GM12801 (cell line): Measurements from ENCODE around the gene KRT85.

Source experiments
- TF ChIP-seq, protein P1 (sequence below): IDR thresholded peaks from one replicate; pipeline ENCODE4 v1.5.1; 2011; ENCODE audit warnings: control low read depth; ENCODE audit not compliant: insufficient read length; ENCODE audit errors: extremely low read depth

KRT85 gene

DNA sequence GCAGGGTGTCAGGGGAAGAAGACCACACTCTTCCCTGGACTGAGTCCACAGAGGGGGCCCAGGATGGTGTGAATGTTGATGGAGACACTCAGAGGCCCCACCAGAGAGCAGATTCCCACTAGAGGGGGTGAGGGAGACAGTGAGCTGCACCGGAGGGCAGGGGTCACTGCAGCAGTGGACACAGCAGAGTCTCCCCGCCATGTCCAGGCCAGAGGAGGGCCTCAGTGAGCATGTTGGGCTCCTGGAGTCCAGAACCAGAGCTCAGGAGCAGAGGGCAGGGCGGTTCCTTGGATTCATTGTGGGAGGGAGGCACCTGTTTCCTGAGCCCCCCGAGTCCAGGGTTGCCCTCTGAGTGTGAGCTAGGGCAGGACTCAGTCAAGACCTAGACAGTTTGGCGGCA, 40.6 kb upstream of the KRT85 start:
- TF ChIP-seq, protein P1, sequence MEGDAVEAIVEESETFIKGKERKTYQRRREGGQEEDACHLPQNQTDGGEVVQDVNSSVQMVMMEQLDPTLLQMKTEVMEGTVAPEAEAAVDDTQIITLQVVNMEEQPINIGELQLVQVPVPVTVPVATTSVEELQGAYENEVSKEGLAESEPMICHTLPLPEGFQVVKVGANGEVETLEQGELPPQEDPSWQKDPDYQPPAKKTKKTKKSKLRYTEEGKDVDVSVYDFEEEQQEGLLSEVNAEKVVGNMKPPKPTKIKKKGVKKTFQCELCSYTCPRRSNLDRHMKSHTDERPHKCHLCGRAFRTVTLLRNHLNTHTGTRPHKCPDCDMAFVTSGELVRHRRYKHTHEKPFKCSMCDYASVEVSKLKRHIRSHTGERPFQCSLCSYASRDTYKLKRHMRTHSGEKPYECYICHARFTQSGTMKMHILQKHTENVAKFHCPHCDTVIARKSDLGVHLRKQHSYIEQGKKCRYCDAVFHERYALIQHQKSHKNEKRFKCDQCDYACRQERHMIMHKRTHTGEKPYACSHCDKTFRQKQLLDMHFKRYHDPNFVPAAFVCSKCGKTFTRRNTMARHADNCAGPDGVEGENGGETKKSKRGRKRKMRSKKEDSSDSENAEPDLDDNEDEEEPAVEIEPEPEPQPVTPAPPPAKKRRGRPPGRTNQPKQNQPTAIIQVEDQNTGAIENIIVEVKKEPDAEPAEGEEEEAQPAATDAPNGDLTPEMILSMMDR, result no peak

DNA sequence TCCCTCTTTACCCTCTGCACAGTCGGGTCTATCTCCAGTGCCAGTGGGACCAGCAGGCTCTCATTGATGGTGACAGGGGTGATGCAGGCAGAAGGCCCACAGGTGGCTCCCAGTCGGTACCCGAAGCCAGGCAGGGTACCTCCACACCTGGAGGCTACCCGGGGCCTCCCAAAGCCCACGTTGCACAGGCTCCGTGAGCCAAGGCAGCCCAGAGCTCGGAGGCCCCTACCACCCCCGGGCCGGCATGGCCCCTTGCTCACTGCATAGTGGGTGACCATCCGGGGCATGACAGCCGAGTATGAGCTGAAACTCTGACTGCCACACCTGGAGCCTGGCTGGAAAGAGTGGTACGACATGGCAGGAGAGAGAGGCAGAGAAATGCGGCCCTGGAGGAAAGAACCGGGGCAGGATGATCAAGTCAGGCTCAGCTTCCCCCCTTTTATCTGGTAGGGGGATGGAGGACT, 38.7 kb upstream of the KRT85 start, which contains the start of gene KRT82:
Gene KRT82 (minus strand): TSS at position 414 of the 464 bp plus-strand sequence. CDS start 58 bp downstream, at position 356.
- TF ChIP-seq, protein P1, result no peak

DNA sequence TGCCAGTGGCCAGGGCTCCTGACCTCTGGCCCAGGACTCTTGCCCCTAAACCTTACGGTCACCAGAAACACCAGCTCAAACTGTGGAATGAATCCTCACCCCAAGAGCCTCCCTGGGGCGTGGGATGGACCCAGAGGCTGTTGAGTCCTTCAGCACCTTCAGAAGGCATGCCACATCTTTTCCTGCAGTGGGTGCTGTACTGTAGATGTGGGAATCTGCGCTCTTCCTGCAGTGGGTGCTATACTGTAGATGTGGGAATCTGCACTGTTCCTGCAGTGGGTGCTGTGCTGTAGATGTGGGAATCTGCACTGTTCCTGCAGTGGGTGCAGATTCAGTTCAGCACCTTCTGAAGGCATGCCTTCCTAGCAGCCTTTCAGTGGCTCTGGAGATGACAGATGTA, 37.7 kb upstream of the KRT85 start:
- TF ChIP-seq, protein P1, result no peak

DNA sequence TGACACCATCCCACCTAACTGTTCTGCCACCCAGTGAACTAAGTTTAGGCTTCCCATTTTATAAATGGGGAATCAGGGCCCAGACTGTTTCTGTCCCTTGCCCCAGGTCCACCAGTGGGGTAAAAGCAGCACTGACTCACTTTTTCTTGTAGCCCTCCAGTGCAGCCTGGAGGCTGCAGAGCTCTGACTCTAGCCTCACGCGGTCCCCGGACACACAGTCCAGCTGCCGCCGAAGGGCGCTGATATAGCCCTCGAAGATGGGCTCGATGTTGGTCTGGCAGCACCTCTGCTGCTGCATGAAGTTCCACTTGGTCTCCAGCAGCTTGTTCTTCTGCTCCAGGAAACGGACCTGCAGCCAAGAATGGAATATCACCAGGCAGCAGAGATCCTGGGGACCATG, 36.3 kb upstream of the KRT85 start:
- TF ChIP-seq, protein P1, result no peak

DNA sequence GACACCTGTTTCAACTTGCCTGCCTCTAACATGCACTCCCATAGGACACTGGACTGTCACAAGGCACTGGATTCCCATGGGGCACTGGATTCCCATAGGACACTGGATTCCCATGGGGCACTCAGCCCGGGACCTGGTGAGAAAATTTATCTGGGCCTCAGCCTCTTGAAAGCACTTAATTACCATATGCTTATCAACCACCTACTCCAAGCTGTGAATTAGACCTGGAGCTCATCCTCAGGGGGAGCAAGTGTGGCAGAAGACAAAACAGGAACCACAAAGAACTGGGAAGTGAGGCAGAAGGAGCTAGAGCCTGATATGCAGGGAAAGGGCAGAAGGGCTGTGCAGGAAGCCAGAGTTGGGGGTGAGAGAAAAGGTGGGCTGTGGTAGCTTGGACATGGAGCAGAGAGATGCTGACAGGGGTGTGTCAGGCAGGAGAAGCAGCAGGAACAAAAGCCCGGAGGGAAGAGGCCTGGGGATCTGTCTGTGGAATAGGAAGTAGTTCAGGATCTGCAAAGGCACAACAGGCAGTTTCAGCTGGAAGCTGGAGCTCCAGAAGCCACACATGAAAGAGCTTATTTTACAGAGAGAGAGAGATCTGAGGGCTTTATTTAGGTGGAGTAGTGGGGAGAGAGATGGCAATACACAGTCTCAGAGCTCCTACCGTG, 35.7 kb upstream of the KRT85 start:
- TF ChIP-seq, protein P1, result no peak

DNA sequence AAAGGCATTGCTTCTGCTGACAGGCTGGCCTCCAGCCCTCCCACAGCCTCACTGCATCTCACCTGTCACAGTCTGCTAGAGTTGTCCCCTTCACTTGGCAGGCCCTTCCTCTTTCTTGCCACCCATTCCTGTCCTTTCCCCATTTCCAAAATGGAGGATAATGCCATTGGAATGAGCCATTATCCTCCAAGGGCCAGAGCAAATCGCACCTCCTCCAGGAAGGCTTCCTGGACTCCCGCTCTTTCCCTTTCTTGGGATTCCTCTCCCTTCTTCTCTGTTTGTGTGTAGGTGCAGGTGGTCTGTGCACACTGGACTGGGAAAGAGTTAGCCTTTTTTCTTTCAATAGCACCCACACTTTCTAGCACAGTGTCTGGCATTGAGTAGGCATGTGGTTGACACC, 35.1 kb upstream of the KRT85 start:
- TF ChIP-seq, protein P1, result no peak

DNA sequence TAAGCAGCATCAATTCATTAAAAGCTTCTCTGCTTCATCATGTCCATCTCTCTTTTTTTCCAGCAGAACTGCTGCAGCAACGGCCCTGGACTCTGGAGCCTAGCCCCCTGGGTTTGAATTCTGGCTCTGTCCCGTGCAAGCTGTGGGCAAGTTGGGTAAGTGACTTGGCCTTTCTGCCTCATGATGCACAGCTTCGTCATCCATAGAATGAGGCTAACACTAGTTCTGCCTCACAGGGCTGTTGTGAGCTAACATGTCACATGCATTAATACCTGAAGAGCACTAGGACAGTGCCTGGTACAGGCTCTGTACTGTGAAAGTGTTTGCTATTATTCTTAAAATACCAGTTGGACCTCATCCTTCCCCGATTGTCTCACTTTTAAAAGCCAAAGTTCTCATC, 34.6 kb upstream of the KRT85 start:
- TF ChIP-seq, protein P1, result no peak
